HepG2 (cell line): Measurements from ENCODE around the gene NCOA5. TPM values are rescaled to one million over a fixed set of nuclear protein-coding genes. Genes with fewer than 3 reads are reported as not detected.

Experiments used
- ARNT2 ChIP-seq: sonication (generic); formaldehyde crosslinking; IDR thresholded peaks from 2 replicates; pipeline ENCODE4 v1.8.0; 2022; ENCODE audit warnings: mild to moderate bottlenecking, low read depth, missing genetic modification reagents, moderate library complexity
- ETS1 ChIP-seq: sonication (generic); formaldehyde crosslinking; IDR thresholded peaks from 2 replicates; pipeline ENCODE4 v1.4.0; 2020; ENCODE audit warnings: missing genetic modification reagents
- HNRNPLL ChIP-seq: fragments of 200-400 bp; formaldehyde crosslinking; IDR thresholded peaks from 2 replicates; pipeline ENCODE4 v1.6.1; 2017; ENCODE audit warnings: mild to moderate bottlenecking, low read depth, low read length; ENCODE audit not compliant: poor library complexity, severe bottlenecking
- RAD51 ChIP-seq: fragments of 450-650 bp; IDR thresholded peaks from 2 replicates; pipeline ENCODE4 v1.6.1; 2016; ENCODE audit warnings: borderline replicate concordance
- RBM22 ChIP-seq: fragments of 200-400 bp; formaldehyde crosslinking; optimal IDR thresholded peaks from 2 replicates; pipeline ENCODE3; 2017; ENCODE audit warnings: mild to moderate bottlenecking, low read length, moderate library complexity
- REL ChIP-seq: sonication (generic); formaldehyde crosslinking; conservative IDR thresholded peaks from 2 replicates; pipeline ENCODE4 v1.8.0; 2022; ENCODE audit warnings: mild to moderate bottlenecking, missing genetic modification reagents, moderate library complexity
- REST ChIP-seq, 2 experiments: IDR thresholded peaks; 2 replicates each; pipeline ENCODE4 v1.6.1; 2011 to 2012; ENCODE audit warnings: low read length in 2 of 2, borderline replicate concordance in 1 of 2, low read depth in 1 of 2, mild to moderate bottlenecking in 1 of 2, moderate library complexity in 1 of 2
- SNAI1 ChIP-seq: sonication (generic); formaldehyde crosslinking; IDR thresholded peaks from 2 replicates; pipeline ENCODE4 v1.5.0; 2020; ENCODE audit warnings: mild to moderate bottlenecking, missing genetic modification reagents, borderline replicate concordance
- SNAPC4 ChIP-seq: sonication (generic); formaldehyde crosslinking; IDR thresholded peaks from 2 replicates; pipeline ENCODE4 v1.4.0; 2020; ENCODE audit warnings: mild to moderate bottlenecking, missing genetic modification reagents
- TEAD3 ChIP-seq: optimal IDR thresholded peaks from 2 replicates; pipeline ENCODE3; 2016; ENCODE audit warnings: borderline replicate concordance
- ZFAT ChIP-seq: sonication (generic); formaldehyde crosslinking; conservative IDR thresholded peaks from 2 replicates; pipeline ENCODE4 v1.8.1; 2023; ENCODE audit warnings: missing genetic modification reagents, inconsistent platforms
- ZFY ChIP-seq: sonication (generic); formaldehyde crosslinking; IDR thresholded peaks from 2 replicates; pipeline ENCODE4 v1.4.0; 2020; ENCODE audit warnings: missing genetic modification reagents
- ZNF138 ChIP-seq: sonication (generic); formaldehyde crosslinking; IDR thresholded peaks from 2 replicates; pipeline ENCODE4 v1.5.0; 2020; ENCODE audit warnings: mild to moderate bottlenecking, low read depth, missing genetic modification reagents
- ZNF20 ChIP-seq: sonication (generic); formaldehyde crosslinking; IDR thresholded peaks from 2 replicates; pipeline ENCODE4 v1.4.0; 2020; ENCODE audit warnings: mild to moderate bottlenecking, moderate library complexity, missing genetic modification reagents
- ZNF343 ChIP-seq: sonication (generic); formaldehyde crosslinking; IDR thresholded peaks from 2 replicates; pipeline ENCODE4 v1.4.0; 2020; ENCODE audit warnings: mild to moderate bottlenecking, missing genetic modification reagents
- ZNF484 ChIP-seq: sonication (generic); formaldehyde crosslinking; IDR thresholded peaks from 2 replicates; pipeline ENCODE4 v1.5.1; 2020; ENCODE audit warnings: mild to moderate bottlenecking, low read depth, missing genetic modification reagents, borderline replicate concordance
- ZNF75D ChIP-seq: sonication (generic); formaldehyde crosslinking; IDR thresholded peaks from 2 replicates; pipeline ENCODE4 v1.8.1; 2023; ENCODE audit warnings: missing genetic modification reagents, mild to moderate bottlenecking, borderline replicate concordance
- ZNF761 ChIP-seq: sonication (generic); formaldehyde crosslinking; conservative IDR thresholded peaks from 2 replicates; pipeline ENCODE4 v1.4.0; 2020; ENCODE audit warnings: mild to moderate bottlenecking, missing genetic modification reagents
- ZNF782 ChIP-seq: sonication (generic); formaldehyde crosslinking; IDR thresholded peaks from 2 replicates; pipeline ENCODE4 v1.4.0; 2020; ENCODE audit warnings: missing genetic modification reagents, mild to moderate bottlenecking, borderline replicate concordance
- polyA plus RNA-seq, 8 experiments: library from polyadenylated mRNA; depleted of rRNA in 3 of 8; stranded (reverse) in 7 of 8; unstranded in 1 of 8; fragments of >200 nt; fragmentation: Illumina TruSeq in 4 of 8; extraction: Trizol in 4 of 8; gene quantifications; 2 replicates each; pipeline versions ENCODE4 v1.2.1 to v1.2.3, GENCODE V29; 2011 to 2016; ENCODE audit warnings: low read depth in 4 of 8, missing spikeins in 1 of 8, mixed read lengths in 1 of 8; ENCODE audit not compliant: insufficient read depth in 1 of 8
- total RNA-seq, 5 experiments: library from RNA; depleted of rRNA; stranded (reverse); fragments of >200 nt; fragmentation: Illumina TruSeq; extraction: Trizol; gene quantifications; 2 replicates each; pipeline ENCODE4 v1.2.3, GENCODE V29; 2016; ENCODE audit warnings: low read depth in 1 of 5

NCOA5 gene
- total and polyA plus RNA-seq, 2 of the 13 experiments (the other 11 are each of a cell fraction or from before 2014, with no cell fraction given), result 16.5 to 28.4 TPM

- TF ChIP-seq SNAI1 (CRISPR knock-in tag) (peak; percentile 75; the same call in 1 of the 2 replicates), REL (CRISPR knock-in tag) (no peak), ZNF343 (0 out of 2 replicates have a peak, but pooled peaks have one; percentile 44), ZNF782 (CRISPR knock-in tag) (peak; percentile 90; the same call in 1 of the 2 replicates), TEAD3 (CRISPR knock-in tag) (peak; percentile 41), HNRNPLL (no peak), ZFAT (no peak), RAD51 (no peak), ETS1 (no peak), RBM22 (no peak), REST (IDR thresholded peaks at IDR 0.05; ENCODE audit: borderline replicate concordance in 1 of 2, low read depth in 1 of 2, low read length in 2 of 2) (0 out of 4 replicates have a peak, but pooled peaks of 1 of the 2 experiments have one; percentile 39), ZFY (no peak), ZNF484 (CRISPR knock-in tag) (0 out of 2 replicates have a peak, but pooled peaks have one; percentile 51), ARNT2 (CRISPR knock-in tag) (no peak), ZNF138 (CRISPR knock-in tag) (peak; percentile 77; the same call in 1 of the 2 replicates), ZNF20 (CRISPR knock-in tag) (no peak), ZNF75D (no peak), SNAPC4 (CRISPR knock-in tag) (peak; percentile 84), ZNF761 (0 out of 2 replicates have a peak, but pooled peaks have one; percentile 84)
These were observed 670 bp downstream of the NCOA5 start (continued) for GRCh38 chr20:46089167-46089416.
